Right lobe of liver (tissue), 4 donors: ENCODE data around the gene TNFRSF11A.

Experiments
- POLR2A ChIP-seq: fragments of 450-650 bp; IDR thresholded peaks from one replicate; pipeline ENCODE4 v1.6.1; 2017; ENCODE audit warnings: antibody characterized with exemption, mild to moderate bottlenecking
- TF ChIP-seq, protein P1 (sequence below), 4 donors: fragments of 200-600 bp in 3 of 4; fragments of 450-650 bp in 1 of 4; IDR thresholded peaks; one replicate each; pipeline versions ENCODE4 v1.5.1 to v1.8.0; 2016 to 2022; ENCODE audit warnings: antibody characterized with exemption in 4 of 4, mild to moderate bottlenecking in 2 of 4
- donor health status: DM: no; HTN: no; CAD: no.
- donor health status: DM: no; HTN: no; CAD: no.
- donor health status: DM: no; HTN: yes; CAD: no.

DNA sequence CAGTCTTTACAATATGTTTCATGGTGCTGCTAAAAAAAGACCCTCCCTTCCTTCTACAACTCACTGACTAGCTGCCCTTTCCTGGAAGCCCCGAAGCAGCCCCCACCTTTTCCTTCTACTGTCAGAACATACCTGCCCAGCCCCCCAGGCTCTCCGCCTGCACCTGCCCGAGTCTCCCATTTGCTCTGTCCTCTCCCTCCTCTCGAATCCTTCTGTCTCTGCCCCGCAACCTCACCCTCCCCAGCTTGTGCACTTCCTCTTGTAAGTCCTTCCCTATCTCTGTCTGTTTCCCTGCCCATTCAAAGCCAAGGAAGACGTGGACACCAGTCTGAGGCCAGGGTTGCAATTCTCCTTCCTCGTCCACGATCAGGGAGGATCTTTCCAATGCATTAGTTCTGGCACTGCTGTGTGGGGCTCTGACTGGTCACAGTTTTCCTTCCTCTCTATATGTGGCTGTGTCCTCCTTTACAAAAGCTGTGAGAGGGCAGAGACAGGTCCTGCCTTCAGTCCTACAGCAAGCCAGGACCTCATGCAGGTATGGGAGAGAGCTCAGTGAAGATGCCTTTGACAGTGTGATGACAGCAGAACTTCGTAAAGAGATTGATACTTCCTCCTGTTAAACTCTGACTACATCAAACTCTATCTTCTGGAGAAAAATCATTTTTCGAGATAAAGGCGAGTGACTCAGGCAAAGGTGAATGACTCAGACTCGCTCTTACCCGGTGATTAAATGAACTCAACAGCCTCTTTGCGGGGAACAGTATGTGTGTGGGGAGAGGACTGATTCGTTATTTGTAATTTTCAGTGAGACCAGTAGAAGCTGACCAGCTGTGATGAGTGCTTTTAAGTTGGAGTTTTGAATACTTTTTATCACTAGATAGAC, 14.2 kb downstream of the TNFRSF11A start:
- TF ChIP-seq, protein P1, sequence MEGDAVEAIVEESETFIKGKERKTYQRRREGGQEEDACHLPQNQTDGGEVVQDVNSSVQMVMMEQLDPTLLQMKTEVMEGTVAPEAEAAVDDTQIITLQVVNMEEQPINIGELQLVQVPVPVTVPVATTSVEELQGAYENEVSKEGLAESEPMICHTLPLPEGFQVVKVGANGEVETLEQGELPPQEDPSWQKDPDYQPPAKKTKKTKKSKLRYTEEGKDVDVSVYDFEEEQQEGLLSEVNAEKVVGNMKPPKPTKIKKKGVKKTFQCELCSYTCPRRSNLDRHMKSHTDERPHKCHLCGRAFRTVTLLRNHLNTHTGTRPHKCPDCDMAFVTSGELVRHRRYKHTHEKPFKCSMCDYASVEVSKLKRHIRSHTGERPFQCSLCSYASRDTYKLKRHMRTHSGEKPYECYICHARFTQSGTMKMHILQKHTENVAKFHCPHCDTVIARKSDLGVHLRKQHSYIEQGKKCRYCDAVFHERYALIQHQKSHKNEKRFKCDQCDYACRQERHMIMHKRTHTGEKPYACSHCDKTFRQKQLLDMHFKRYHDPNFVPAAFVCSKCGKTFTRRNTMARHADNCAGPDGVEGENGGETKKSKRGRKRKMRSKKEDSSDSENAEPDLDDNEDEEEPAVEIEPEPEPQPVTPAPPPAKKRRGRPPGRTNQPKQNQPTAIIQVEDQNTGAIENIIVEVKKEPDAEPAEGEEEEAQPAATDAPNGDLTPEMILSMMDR (IDR thresholded peaks at IDR 0.05): no peak
- TF ChIP-seq POLR2A: no peak
